Lung (tissue), 12 donors: ENCODE measurements around the gene NECAB3. TPM values are rescaled to one million over a fixed set of nuclear protein-coding genes. Genes with fewer than 3 reads are reported as not detected.

ENCODE experiments used
- ATAC-seq: fragments of 200-7000 bp; cut with Tn5 transposase; one replicate; pipeline ENCODE4 v1.9.1; 2020; ENCODE audit warnings: moderate number of reproducible peaks; ENCODE audit not compliant: insufficient read depth, low FRiP score
- DNase-seq, 3 donors: peaks; one replicate each; pipeline ENCODE4 v3.0.0-alpha.2; 2013 to 2017
- H3K27ac ChIP-seq, 2 donors: one replicate each; pipeline ENCODE4 v1.5.1; 2013; ENCODE audit warnings: mild to moderate bottlenecking in 2 of 2, moderate library complexity in 2 of 2, control low read depth in 1 of 2, inconsistent platforms in 1 of 2, low read depth in 1 of 2, low read length in 1 of 2
- H3K27me3 ChIP-seq, 3 donors: one replicate each; pipeline ENCODE4 v1.5.1; 2013; ENCODE audit warnings: low read length in 2 of 3; ENCODE audit not compliant: control insufficient read depth in 3 of 3, insufficient read depth in 3 of 3
- H3K36me3 ChIP-seq, 4 donors: one replicate each; pipeline ENCODE4 v1.5.1; 2013; ENCODE audit warnings: low read length in 4 of 4, mild to moderate bottlenecking in 1 of 4, moderate library complexity in 1 of 4; ENCODE audit not compliant: control insufficient read depth in 4 of 4, insufficient read depth in 4 of 4
- H3K4me1 ChIP-seq, 5 donors: one replicate each; pipeline ENCODE4 v1.5.1; 2013; ENCODE audit warnings: low read length in 5 of 5, mild to moderate bottlenecking in 2 of 5, moderate library complexity in 1 of 5; ENCODE audit not compliant: control insufficient read depth in 5 of 5, insufficient read depth in 5 of 5
- H3K4me3 ChIP-seq: one replicate; pipeline ENCODE4 v1.5.1; 2013; ENCODE audit warnings: mild to moderate bottlenecking, control low read depth, moderate library complexity
- H3K9ac ChIP-seq, 2 donors: one replicate each; pipeline ENCODE4 v1.5.1; 2013; ENCODE audit warnings: low read length in 2 of 2, control low read depth in 1 of 2; ENCODE audit not compliant: insufficient read depth in 1 of 2
- H3K9me3 ChIP-seq, 4 donors: one replicate each; pipeline ENCODE4 v1.5.1; 2013; ENCODE audit warnings: low read length in 3 of 4, mild to moderate bottlenecking in 1 of 4, moderate library complexity in 1 of 4; ENCODE audit not compliant: control insufficient read depth in 4 of 4, insufficient read depth in 3 of 4
- CTCF ChIP-seq: IDR thresholded peaks from 2 replicates; pipeline ENCODE4 v1.5.1; 2012; ENCODE audit warnings: mild to moderate bottlenecking; ENCODE audit errors: control extremely low read depth, extremely low read depth
- WGBS, 2 donors: extraction: QIAGEN DNeasy Blood & Tissue Kit; methylation state at CpG; one replicate each; pipeline ENCODE4 v1.1.7; 2013; 5-methylcytosine and 5-hydroxymethylcytosine counted together
- polyA plus RNA-seq, 2 donors: library from polyadenylated mRNA; stranded (reverse); fragments of 200-250 nt; gene quantifications; one replicate each; pipeline ENCODE4 v1.2.1, GENCODE V29; 2013
- total RNA-seq, 2 donors: library from RNA; depleted of rRNA in 1 of 2; stranded (reverse); fragments of >200 nt in 1 of 2; gene quantifications; one replicate each; pipeline ENCODE4 v1.2.1, GENCODE V29; 2014 to 2021
- donor health status: control.
- donor health status: control.
- donor health status: Bipolar disorder and iron deficiency.
- donor health status: healthy.
- donor health status: DM: yes; HTN: yes; CAD: no.

Gene NECAB3
- total and polyA plus RNA-seq, 4 donors, result 21.2 to 127 (median 72.2) TPM

GRCh38 chr20:33611106-33611505 is 63.1 kb downstream of the NECAB3 start:
- DNase-seq, result no peak
- H3K9ac ChIP-seq, result no peak overlapping the region
- no peak overlapping the region for H3K27ac ChIP-seq
- ATAC-seq, result no peak
- WGBS, 2 donors, result 98 to 99% methylated on average over 5 of the region's 5 CpGs
- no peaks in the 10 kb centered on the region for H3K9me3 ChIP-seq
- H3K4me1 ChIP-seq, result no peaks in the 10 kb centered on the region
- H3K27me3 ChIP-seq, result no peaks in the 10 kb centered on the region
- no peak for TF ChIP-seq CTCF
- H3K4me3 ChIP-seq, result no peak overlapping the region
- H3K36me3 ChIP-seq, result peaks cover 6 to 62% (median 26%) of the 10 kb centered on the region in 4 donors

- 94 to 96% methylated on average over 2 of the region's 2 CpGs for WGBS, 2 donors
- ATAC-seq (no peak), DNase-seq (no peak)
- H3K9ac ChIP-seq, result no peak overlapping the region
- TF ChIP-seq CTCF, result no peak
- peaks cover 6 to 46% (median 18%) of the 10 kb centered on the region in 4 donors for H3K36me3 ChIP-seq
- no peak overlapping the region for H3K27ac ChIP-seq
- H3K4me1 ChIP-seq, result peaks cover under 1 to 11% (median 6%) of the 10 kb centered on the region in 5 donors
- no peak overlapping the region for H3K4me3 ChIP-seq
- no peaks in the 10 kb centered on the region for H3K27me3 ChIP-seq
- H3K9me3 ChIP-seq, result no peaks in the 10 kb centered on the region
Observed at GRCh38 chr20:33609504-33609903, 64.7 kb downstream of the NECAB3 start.

Other genes starting within 250 kb of the NECAB3 start
- 1 to 10 TPM; 5.0 to 9.9 TPM for gene SNTA1, start 230.7 kb downstream of the NECAB3 start, total RNA-seq
- gene SNTA1, start 230.7 kb downstream of the NECAB3 start, polyA plus RNA-seq, result 1 to 10 TPM; 3.7 to 8.6 TPM
- 10 to 100 TPM; 10.8 to 19.1 TPM for gene CBFA2T2, start 184.3 kb downstream of the NECAB3 start, total RNA-seq
- gene CBFA2T2, start 184.3 kb downstream of the NECAB3 start, polyA plus RNA-seq, result 1 to 10 TPM; 5.1 to 5.6 TPM
- under 1 TPM in 1 of 2 donors, not detected in 1; 0.31 TPM for gene C20orf144, start 12.1 kb downstream of the NECAB3 start, total RNA-seq
- under 1 TPM; 0.05 to 0.08 TPM for gene C20orf144, start 12.1 kb downstream of the NECAB3 start, polyA plus RNA-seq
- gene ACTL10, start 7.5 kb downstream of the NECAB3 start, total RNA-seq, result 1 to 10 TPM in 1 of 2 donors, under 1 TPM in 1; 0.26 to 3.4 TPM
- 1 to 10 TPM; 1.3 to 3.1 TPM for gene ACTL10, start 7.5 kb downstream of the NECAB3 start, polyA plus RNA-seq
- gene E2F1, start 12.0 kb upstream of the NECAB3 start, total RNA-seq, result 10 to 100 TPM in 1 of 2 donors, 1 to 10 TPM in 1; 6.4 to 10.9 TPM
- 10 to 100 TPM in 1 of 2 donors, 1 to 10 TPM in 1; 4.2 to 10.7 TPM for gene E2F1, start 12.0 kb upstream of the NECAB3 start, polyA plus RNA-seq
- gene PXMP4, start 45.9 kb upstream of the NECAB3 start, total RNA-seq, result 10 to 100 TPM; 28.9 to 36.8 TPM
- 10 to 100 TPM; 10.2 to 24.7 TPM for gene PXMP4, start 45.9 kb upstream of the NECAB3 start, polyA plus RNA-seq
- gene ZNF341, start 57.6 kb upstream of the NECAB3 start, total RNA-seq, result 1 to 10 TPM; 2.1 to 3.9 TPM
- gene ZNF341, start 57.6 kb upstream of the NECAB3 start, polyA plus RNA-seq, result 1 to 10 TPM; 3.0 to 4.3 TPM
- 10 to 100 TPM; 91.6 to 93.6 TPM for gene CHMP4B, start 136.9 kb upstream of the NECAB3 start, total RNA-seq
- gene CHMP4B, start 136.9 kb upstream of the NECAB3 start, polyA plus RNA-seq, result 100 to 1,000 TPM; 147 to 162 TPM